GM12891 (cell line): ENCODE results near the gene ABI3.

Experiments used
- POLR2A ChIP-seq: IDR thresholded peaks from 2 replicates; pipeline ENCODE4 v1.6.1; 2011; ENCODE audit warnings: low read depth, low read length, control low read depth
- POLR2AphosphoS5 ChIP-seq: IDR thresholded peaks from 2 replicates; pipeline ENCODE4 v1.6.1; 2011; ENCODE audit warnings: low read depth, low read length, control low read depth
- SPI1 ChIP-seq: IDR thresholded peaks from 2 replicates; pipeline ENCODE4 v1.6.1; 2011; ENCODE audit warnings: low read depth, low read length, control low read depth
- TAF1 ChIP-seq: IDR thresholded peaks from 2 replicates; pipeline ENCODE4 v1.6.1; 2011; ENCODE audit warnings: low read depth, low read length, control low read depth

- TF ChIP-seq TAF1 = no peak
- TF ChIP-seq POLR2A = no peak
- TF ChIP-seq POLR2AphosphoS5 = no peak
- TF ChIP-seq SPI1 = no peak
Observed at GRCh38 chr17:49249292-49249794, 38.8 kb downstream of the ABI3 start.
